Measurements from ENCODE around the gene FBXO3.
"Not testable (repeated sequence)": the region's sequence is repeated elsewhere in the genome, so short reads cannot be mapped to it uniquely, and the experiment has no call there.

Gene FBXO3

DNA sequence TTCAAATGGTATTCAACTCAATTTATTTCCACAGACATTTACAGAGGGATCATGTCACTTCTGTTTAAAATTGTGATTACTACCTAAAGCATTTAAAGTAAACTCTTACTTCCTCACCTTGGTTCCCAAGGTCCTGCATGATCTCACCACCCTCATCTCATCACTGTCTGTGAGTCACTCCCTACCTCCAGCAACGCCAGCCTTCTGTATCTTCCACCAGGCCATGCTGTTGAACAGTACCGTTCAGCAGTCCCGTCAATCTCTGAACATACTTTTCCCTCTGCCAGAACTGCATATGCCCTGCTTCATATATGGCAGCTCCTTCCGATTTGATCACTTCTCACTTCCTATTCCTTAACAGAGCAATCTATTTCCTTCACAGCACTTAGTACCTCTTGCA lies 2.0 kb downstream of the FBXO3 start:
- DNase-seq, result no peak

DNA sequence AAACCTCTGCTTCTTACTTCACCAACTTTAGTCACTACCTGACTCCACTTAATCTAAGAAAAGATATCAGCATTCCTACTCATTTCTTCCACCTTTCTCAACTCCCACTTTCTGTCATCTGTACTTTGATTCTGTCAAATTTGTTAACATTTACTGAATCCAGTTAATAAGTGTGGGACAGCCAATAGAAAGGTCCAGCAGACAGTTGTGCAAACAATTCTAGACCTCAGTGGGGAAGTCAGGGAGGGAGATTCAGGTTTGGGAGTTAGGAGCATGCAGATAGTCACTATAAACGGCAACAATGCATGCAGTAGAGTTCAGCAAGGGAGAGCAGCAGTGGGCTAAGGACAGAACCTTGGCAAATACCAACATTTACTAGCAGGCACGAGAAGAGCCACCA lies 4.1 kb downstream of the FBXO3 start:
- no peak for DNase-seq

DNA sequence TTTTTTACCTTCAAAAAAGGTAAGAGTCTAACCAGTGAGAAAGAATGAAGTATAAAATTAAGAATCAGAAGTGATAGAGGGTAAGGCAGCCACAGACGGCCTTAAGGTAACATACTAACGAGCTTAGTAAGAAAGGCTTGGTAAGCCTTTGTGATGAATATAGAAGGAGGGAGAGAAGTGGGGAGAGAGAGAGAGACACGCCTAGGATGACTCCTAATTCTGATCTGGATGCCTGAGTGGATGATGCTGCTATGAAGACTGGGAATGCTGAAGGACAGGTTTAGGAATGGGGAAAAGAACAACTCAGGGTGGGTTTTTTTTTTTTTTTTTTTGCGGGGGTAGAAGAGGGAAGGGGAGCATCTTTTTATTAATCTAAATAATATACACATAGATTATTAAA lies 4.8 kb downstream of the FBXO3 start:
- no peak for DNase-seq

DNA sequence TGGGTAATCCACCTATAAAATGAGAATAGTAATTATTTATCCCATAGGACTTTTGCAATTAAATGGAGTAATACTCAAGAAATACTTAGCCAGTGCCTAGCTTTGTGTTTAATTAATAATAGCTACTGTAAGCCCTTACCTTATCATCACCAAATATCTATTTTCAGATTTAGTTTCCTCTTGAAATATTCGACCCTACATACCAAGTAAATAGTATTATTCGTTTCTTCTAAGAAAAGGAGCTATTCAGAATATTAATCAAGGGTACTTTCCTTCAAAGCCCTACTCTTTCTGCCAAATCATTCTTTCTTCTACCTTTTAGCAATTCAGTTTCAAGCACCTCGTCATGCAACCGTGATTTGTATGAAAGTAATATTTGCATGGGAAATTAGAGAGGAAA lies 6.7 kb downstream of the FBXO3 start:
- DNase-seq, result no peak

DNA sequence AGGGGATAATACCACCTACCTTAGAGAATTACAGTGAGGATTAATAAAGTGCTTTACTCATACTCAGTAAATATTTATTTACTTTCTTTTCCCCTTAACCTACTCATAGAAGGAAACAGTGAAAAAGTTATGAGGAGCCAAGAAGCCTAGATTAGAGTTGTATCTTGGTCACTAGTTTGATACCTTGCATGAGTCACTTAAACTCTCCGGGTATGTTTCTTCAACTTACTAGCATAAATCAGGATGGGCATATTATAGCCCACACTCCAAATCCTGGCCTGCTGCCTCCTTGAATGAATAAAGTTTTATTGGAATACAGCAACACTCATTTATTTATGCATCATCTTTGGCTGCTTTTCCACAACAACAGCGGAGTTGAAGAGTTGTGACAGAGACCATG lies 8.2 kb downstream of the FBXO3 start:
- DNase-seq, result no peak

DNA sequence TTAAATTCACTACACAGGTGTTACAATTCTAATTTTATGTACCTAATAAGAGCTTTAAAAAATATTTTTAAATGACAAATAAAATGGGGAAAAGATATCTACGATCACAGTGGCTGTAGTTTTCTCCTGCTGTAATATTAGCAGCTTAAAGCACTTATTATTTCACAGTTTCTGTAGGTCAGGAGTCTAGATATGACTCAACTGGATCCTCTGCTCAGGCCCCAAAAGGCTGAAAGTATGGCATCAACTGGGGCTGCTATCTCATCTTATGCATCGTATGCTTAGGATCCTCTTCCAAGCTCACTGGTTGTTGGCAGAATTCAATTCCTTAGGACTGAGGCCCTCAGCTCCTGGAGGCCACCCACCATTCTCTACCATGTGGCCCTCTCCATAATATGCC lies 12.8 kb downstream of the FBXO3 start:
- no peak for DNase-seq

DNA sequence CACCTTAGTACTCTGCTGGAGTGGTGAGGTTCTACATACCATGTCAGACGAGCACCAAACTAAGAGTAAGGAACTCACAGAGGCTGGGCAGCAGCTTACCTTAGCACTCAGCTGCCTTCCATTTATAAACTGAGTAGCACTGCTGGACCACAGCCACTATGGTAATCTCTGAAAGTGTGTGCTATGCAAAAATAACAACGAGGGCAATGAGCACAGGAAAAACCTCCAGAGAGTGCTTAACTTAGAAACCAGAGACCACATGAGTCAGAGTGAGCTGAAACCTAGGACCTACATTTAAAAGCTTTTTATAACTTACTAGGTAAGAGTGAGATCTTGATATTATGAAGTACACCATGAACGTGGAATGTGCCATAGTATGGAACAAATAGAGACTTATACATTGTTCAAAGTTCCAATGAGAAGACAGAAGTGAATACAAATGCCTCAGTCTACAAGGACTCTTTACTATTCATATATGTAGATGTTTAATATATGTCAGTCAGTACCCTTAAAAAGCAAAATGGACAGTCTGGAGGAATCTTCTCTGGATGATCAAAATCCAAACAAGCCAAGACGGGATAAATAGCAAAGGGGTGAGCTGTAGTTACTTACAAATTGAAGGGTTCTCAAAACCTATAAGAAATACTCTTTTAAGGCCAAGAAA lies 20.9 kb downstream of the FBXO3 start:
- DNase-seq, result peak; percentile 43

DNA sequence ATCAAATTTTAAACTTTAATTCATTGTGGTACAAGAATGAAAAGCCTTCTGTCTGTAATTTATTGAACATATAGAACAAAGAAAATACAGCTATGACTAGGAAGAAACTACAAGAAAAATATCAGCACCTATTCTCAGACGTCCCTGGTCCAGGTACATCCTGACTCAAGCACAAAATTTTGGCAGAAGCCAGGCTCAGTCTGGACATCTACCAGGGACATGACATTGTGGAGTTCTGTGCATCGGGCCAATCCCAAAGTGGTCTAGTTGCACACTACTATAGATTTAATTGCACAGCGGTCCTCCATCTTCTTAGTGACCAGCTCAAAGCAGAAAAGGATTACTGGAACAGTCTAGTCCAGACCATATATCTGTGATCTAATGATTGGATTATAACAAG lies 22.4 kb downstream of the FBXO3 start:
- DNase-seq, result no peak

DNA sequence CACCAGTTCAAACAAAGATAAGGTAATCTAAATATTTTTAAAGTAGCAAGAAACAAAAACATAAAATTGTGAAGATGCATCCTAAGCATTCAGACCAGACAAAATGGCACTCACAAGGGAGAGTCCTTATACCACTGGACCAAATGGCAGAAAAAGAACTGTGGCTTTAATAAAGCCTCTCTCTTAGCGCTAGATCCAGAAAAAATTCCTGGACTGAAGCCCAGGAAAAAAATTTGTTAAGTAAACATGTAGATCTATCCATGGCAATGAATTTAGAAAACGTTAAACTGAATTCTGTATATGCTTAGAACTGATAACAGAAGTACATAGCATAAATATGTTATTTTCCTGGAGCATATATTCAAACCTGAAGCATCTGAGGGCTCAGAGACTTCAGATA lies 26.3 kb downstream of the FBXO3 start:
- DNase-seq, result peak; percentile 47

DNA sequence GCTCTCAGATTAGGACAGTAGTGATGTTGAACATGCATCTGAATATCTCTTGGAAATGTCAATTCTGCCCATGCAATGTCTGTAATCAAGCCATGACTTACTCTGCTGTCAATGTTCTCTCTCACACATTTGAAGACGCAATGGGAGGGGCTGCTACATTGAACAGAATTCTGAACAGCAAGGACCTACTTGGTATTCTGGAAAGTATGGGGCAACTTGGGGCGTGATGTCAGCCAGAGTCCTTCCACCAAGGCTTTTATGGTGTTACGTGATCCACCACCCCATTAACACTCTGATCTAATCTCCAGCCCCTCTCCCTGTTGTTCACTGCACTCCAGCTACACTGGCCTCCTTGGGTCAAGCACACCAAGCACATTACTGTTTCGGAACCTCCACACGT lies 31.0 kb downstream of the FBXO3 start:
- no peak for DNase-seq

DNA sequence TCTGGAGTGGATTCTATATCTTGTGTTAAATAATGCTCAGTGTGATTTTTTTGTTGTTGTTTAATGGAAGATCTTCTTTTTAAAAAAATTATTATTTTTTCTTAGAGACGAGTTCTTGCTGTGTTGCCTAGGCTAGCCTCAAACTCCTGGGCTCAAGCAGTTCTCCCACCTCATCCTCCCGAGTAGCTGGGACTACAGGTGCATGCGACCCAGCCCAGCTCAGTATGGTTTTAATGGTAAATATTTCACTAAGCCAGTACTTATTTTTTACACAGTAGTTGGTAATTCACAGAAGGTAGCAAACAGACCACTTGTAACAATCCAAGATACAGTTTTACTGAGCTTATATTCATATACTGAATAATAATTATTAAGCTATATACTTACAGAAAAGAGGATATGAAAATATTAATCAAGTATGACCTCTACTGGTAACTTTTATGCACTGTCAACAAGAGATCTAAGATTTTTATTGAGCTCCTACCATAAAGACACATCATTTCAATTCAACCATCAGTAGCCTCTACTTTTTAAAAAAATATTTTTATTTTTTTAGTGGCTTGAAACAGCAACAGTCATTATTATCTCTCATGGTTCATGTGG lies 32.0 kb downstream of the FBXO3 start:
- no peak for DNase-seq

DNA sequence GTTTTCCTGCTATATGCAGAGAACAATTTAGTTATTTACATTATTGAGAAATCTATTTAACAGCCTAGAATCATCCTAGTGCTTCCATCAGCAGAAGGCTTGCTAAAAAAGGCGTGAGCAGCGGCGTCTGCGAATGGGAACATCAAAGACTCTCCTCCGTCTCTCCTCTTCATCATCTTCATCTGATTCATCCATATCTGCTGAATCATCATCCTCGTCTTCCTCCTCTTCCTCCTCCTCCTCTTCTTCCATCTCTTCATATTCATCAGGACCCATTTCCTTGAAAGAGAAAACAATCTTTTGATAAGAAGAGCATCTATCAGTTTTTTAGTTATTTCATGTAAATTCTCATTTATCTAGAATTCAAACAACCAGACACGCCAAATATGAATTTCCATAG lies 32.5 kb downstream of the FBXO3 start:
- DNase-seq, result no peak

DNA sequence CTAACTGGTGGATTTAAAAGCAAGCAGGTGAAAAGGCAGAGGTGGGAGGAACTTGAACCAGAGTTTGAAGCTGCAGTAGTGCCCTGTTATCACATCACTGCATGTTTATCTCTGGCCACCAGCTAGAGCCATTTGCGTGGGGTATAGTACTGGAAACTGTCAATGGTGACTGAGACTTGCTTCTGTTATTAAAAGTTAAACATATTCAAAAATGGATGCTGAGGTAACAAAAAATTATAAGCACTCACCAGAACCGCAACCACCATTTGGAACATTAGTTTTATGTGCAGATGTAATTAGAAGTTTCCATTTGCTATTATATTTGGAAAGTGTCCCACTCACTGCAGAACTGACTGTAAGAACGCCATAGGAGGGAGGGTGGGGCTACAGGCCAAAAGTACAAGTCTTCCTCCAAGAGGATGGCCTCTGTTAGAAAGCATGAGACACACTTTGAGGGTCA lies 36.9 kb downstream of the FBXO3 start:
- no peak for DNase-seq

DNA sequence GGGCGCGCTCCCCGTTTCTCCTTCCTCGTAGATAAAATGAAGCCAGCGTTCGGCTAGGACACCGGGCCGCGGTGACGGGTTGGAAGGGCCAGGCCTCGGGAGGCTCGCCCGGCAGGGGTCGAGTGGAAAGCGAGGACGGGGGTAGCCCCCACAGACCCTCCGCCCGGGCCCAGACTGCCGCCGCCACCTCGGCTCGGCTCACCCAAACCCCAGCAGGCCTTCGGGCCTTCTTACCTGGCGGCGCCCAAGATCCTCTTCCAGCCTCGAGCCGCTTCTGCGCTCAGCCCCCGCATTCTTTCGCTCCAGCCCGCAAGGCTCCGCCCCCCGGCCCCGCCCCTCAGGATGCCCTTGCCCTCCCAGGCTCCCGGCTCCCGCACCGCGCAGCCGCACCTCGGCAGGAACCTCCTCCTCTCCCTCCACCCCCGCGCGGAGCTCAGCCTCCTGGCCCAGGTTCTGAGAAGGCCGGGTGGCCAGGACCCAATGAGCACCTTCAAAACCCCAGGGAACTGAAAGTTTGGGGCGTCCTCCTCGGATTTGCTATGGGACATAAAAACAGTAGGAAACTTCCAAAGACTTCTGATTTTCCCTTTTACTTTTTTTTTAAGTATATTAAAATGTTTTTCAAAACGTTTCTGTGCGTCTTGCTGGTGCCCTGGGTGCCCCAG lies 38.0 kb downstream of the FBXO3 start, which contains the start of gene CD59:
Gene CD59, minus strand, starts transcription at position 276 of the 665 bp plus-strand sequence. CDS start 13,978 bp downstream, outside the sequence.
- peak; percentile 89 for DNase-seq

DNA sequence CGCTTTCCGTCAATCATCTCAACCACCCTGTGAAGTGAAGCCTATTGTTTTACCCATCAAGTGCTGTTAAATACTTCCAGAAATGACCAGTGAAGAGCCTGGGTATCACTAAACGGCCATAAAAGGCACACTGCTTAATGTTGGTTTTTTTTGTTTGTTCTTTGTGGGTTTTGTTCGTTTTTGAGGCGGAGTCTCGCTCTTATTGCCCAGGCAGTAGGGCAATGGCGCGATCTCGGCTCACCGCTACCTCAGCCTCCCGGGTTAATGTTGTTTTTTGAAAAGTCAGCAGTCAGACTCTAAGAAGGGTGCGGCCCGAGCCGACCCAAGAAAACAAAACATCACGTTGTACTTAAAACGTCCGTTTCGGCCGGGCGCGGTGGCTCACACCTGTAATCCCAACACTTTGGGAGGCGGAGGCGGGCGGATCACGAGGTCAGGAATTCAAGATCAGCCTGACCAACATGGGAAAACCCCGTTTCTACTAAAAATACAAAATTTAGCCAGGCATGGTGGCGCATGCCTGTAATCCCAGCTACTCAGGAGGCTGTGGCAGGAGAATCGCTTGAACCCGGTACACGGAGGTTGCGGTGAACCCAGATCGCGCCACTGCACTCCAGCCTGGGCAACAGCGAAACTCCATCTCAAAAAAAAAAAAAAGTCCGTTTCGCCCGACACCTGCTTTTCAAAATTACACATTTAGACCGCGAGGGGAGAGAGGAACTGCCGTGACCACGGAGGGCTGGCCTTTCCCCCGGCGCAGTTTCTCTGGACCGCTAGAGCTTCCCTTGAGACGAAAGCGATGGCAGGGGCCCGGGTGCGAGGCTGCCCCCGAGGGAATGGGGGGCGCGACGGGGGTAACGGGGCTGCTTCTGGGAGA lies 38.8 kb downstream of the FBXO3 start:
- DNase-seq, result no peak

DNA sequence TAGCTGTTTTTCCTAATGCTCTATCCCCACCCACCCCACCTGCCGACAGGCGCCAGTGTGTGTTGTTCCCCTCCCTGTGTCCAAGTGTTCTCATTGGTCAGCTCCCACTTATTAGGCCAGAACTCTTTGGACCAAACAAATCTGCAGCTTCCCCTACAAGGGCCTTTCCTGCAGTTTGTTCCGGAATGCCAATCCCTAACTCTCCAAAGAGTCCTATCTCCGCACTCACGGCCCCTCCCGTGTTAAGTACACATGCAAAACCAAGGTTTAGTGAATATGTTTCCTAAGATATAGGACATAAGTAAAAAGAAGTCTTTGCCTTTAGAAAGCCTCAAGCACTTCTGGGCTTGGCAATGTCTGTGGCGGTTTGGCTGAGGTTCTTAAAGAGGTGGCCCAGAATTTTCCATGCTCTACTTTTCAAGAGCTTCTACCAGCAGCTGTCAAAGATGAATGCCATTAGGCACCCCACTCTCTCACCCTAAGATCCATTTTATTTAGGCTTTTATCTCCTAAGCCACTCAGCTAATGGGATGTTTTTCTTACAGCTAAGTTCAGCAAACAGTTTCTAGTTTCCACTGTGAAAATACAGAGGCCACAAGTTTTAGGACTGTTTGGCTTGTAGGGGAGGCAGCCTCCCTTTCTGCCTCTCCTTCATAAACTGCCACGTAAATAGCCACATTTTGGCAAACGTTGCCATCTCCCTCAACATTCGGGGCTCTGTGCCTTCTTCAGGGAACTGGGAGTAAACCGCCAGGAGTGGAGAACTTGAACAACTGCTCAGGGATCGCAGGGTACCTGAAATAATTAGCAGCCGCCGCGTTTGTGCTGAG lies 39.7 kb downstream of the FBXO3 start:
- no peak for DNase-seq

DNA sequence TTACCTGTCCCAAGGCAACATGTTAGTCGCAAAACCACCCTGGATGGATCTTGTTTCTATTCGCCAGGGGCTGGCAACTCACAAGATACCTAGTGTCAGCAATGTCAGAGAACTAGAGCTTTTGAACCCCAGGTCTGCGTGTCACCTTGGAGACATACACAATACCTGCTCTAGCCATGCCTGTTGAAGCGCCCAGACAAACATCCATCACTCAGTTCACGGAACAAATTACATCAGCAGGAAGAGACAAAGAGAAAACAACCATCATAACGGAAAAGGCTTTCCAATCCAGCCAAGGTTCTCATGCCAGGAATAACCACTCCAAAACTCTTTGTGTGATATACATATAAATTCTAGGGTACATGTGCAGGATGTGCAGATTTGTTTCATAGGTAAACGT lies 40.3 kb downstream of the FBXO3 start:
- DNase-seq, result no peak

DNA sequence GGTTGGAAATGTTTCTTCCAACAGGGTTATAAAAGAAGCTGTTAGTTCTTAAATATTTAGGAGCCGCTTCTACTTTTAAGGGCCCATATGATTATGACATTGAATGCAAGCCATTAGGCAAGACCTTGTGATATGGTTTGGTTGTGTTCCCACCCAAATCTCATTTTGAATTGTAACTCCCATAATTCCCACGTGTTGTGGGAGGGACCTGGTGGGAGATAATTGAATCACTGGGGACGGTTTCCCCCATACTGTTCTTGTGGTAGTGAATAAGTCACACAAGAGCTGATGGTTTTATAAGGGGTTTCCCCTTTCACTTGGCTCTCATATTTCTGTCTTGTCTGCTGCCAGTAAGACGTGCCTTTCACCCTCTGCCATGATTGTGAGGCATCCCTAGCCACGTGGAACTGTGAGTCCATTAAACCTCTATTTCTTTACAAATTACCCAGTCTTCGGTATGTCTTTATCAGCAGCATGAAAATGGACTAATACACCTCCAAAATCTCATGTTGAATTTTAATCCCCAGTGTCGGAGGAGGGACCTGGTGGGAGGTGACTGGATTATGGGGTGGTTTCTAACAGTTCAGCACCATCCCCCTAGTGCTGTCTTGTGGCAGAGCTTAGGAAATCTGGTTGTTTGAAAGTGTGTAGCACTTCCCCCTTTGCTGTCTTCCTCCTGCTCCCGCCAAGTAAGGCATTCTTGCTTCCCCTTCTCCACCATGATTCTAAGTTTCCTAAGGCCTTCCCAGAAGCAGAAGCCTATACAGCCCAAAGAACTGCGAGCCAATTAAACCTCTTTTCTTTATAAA lies 42.4 kb downstream of the FBXO3 start:
- no peak for DNase-seq

DNA sequence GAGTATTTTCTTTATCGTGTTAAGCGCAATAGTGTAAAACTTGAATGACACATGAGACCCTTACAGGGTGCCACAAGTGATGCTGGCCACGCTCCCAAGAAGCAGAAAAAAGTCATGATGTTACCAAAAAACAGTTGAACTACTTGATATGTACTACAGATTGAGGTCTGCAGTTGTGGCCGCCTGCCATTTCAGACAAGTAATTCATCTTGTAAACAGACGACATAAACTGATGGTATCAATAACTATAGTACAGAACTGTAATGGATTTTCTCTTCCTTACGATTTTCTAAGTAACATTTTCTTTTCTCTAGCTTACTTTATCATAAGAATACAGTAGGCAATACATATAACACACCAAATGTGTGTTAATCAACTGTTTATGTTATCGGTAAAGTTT lies 43.6 kb downstream of the FBXO3 start:
- no peak for DNase-seq

DNA sequence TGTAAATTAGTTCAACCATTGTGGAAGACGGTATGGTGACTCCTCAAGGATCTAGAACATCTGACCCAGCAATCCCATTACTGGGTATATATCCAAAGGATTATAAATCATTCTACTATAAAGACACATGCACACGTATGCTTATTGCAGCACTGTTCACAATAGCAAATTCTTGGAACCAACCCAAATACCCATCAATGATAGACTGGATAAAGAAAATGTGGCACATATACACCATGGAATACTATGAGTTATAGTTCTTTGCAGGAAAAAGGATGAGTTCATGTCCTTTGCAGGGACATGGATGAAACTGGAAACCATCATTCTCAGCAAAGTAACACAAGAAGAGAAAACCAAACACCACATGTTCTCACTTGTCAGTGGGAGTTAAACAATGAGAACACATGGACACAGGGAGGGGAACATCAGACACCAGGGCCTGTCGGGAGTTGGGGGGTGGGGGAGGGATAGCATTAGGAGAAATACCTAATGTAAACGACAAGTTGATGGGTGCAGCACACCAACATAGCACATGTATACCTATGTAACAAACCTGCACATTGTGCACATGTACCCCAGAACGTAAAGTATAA lies 45.2 kb downstream of the FBXO3 start:
- not testable (repeated sequence) for DNase-seq

DNA sequence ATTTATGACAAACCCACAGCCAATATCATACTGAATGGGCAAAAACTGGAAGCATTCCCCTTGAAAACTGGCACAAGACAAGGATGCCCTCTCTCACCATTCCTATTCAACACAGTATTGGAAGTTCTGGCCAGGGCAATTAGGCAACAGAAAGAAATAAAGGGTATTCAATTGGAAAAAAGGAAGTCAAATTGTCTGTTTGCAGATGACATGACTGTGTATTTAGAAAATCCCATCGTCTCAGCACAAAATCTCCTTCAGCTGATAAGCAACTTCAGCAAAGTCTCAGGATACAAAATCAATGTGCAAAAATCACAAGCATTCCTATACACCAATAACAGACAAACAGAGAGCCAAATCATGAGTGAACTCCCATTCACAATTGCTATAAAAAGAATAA lies 46.8 kb downstream of the FBXO3 start:
- DNase-seq, result not testable (repeated sequence)
